Measurements from ENCODE around the gene INPP5B. TPM values are rescaled to one million over a fixed set of nuclear protein-coding genes. Genes with fewer than 3 reads are reported as not detected.

The INPP5B gene
- total RNA-seq, 4 donors from 2014 or later: 6.2 to 20.4 (median 13.7) TPM

DNA sequence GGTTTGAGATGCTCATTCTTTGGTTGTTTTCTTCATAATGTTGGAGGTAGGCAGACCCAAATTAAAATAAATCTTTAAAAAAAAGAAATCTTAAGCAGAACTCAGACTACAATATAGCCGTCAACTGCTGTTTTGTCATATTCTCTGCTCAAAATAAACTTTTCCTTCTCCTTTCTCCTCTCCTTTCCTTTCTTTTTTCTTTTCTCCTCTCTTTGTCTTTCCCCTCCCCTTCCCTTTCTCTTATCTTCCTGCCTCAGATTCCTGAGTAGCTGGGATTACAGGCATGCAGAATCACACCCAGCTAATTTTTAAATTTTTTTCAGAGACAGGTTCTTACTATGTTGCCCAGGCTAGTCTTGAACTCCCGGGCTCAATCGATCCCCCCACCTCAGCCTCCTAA lies 62.7 kb downstream of the INPP5B start:
- 85 to 90% methylated on average over 3 of the region's 3 CpGs for WGBS, 2 donors
- intact Hi-C loops (cut with DNase I): no loop called here
- no peak for TF ChIP-seq POLR2A (IDR thresholded peaks at IDR 0.05)
- TF ChIP-seq, protein P1, sequence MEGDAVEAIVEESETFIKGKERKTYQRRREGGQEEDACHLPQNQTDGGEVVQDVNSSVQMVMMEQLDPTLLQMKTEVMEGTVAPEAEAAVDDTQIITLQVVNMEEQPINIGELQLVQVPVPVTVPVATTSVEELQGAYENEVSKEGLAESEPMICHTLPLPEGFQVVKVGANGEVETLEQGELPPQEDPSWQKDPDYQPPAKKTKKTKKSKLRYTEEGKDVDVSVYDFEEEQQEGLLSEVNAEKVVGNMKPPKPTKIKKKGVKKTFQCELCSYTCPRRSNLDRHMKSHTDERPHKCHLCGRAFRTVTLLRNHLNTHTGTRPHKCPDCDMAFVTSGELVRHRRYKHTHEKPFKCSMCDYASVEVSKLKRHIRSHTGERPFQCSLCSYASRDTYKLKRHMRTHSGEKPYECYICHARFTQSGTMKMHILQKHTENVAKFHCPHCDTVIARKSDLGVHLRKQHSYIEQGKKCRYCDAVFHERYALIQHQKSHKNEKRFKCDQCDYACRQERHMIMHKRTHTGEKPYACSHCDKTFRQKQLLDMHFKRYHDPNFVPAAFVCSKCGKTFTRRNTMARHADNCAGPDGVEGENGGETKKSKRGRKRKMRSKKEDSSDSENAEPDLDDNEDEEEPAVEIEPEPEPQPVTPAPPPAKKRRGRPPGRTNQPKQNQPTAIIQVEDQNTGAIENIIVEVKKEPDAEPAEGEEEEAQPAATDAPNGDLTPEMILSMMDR (IDR thresholded peaks at IDR 0.05): no peak

DNA sequence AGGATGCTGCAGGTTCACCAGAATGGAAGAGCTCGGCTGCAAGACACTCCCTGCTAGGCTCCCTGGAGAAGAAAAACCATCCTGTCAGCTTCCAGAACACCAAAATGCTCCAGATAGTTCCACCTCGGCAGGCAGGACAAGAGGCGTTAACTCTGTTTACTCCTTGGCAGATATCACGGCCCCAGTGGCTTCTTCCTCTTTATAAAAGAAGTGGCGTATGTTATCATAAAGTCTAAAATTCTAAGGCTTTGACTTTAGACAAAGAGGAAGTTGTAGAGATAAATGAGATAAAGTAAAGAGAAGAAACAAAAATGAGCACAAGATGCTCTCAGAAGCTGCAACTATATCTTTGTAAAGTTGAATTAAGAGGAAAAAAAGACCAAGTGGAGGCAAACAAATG lies 63.2 kb downstream of the INPP5B start:
- Histone ChIP-seq H3K27ac (no peak overlapping the region), H3K36me3 (peaks cover 8 to 100% (median 44%) of the 10 kb centered on the region in 3 donors), H3K4me3 (no peak overlapping the region), H3K27me3 (no peaks in the 10 kb centered on the region), H3K4me1 (no peaks in the 10 kb centered on the region), H3K9me3 (no peaks in the 10 kb centered on the region)
- no peak for TF ChIP-seq POLR2A (IDR thresholded peaks at IDR 0.05)
- TF ChIP-seq, protein P1 (IDR thresholded peaks at IDR 0.05): no peak
- 74 to 84% methylated on average over 5 of the region's 5 CpGs for WGBS, 2 donors
- intact Hi-C loops (cut with DNase I): no loop called here
- no peak for DNase-seq

More for the DNA sequence above, 62.7 kb downstream of the INPP5B start:
- no peak overlapping the region for H3K4me3 ChIP-seq
- peaks cover 8 to 100% (median 44%) of the 10 kb centered on the region in 3 donors for H3K36me3 ChIP-seq
- H3K27me3 ChIP-seq: no peaks in the 10 kb centered on the region
- no peak for DNase-seq
- no peaks in the 10 kb centered on the region for H3K4me1 ChIP-seq
- no peaks in the 10 kb centered on the region for H3K9me3 ChIP-seq
- no peak overlapping the region for H3K27ac ChIP-seq

- no peak for DNase-seq
- intact Hi-C loops (cut with DNase I): no loop called here
- Histone ChIP-seq H3K4me3 (no peak overlapping the region), H3K4me1 (no peaks in the 10 kb centered on the region), H3K9me3 (no peaks in the 10 kb centered on the region), H3K36me3 (peaks cover 14 to 97% (median 31%) of the 10 kb centered on the region in 3 donors), H3K27me3 (no peaks in the 10 kb centered on the region), H3K27ac (no peak overlapping the region)
- 90% methylated on average over 4 of the region's 4 CpGs for WGBS, 2 donors
- TF ChIP-seq POLR2A (IDR thresholded peaks at IDR 0.05): no peak
- TF ChIP-seq, protein P1 (IDR thresholded peaks at IDR 0.05): no peak
Measured at GRCh38 chr1:37879865-37880264, 67.0 kb downstream of the INPP5B start.

- no peak overlapping the region for H3K27ac ChIP-seq
- H3K27me3 ChIP-seq: no peaks in the 10 kb centered on the region
- WGBS, 2 donors: 71 to 91% methylated on average over 2 to 3 of the region's 6 CpGs
- intact Hi-C loops (cut with DNase I): no loop called here
- H3K4me1 ChIP-seq: peaks cover 0 to 5% (median 0%) of the 10 kb centered on the region in 3 donors
- DNase-seq: no peak
- H3K36me3 ChIP-seq: peaks cover 14 to 97% (median 36%) of the 10 kb centered on the region in 3 donors
- H3K9me3 ChIP-seq: no peaks in the 10 kb centered on the region
- no peak overlapping the region for H3K4me3 ChIP-seq
- TF ChIP-seq POLR2A (IDR thresholded peaks at IDR 0.05): no peak
- TF ChIP-seq, protein P1 (IDR thresholded peaks at IDR 0.05): no peak
Measured at GRCh38 chr1:37878071-37878470, 68.8 kb downstream of the INPP5B start.

GRCh38 chr1:37875833-37876232 lies 71.0 kb downstream of the INPP5B start:
- H3K36me3 ChIP-seq: peaks cover 8 to 96% (median 29%) of the 10 kb centered on the region in 3 donors
- H3K27me3 ChIP-seq: no peaks in the 10 kb centered on the region
- no peak for TF ChIP-seq POLR2A (IDR thresholded peaks at IDR 0.05)
- TF ChIP-seq, protein P1 (IDR thresholded peaks at IDR 0.05): peak in 2 of 6 experiments; percentile 10 to 33
- intact Hi-C loops (cut with DNase I): no loop called here
- H3K4me3 ChIP-seq: no peak overlapping the region
- H3K9me3 ChIP-seq: no peaks in the 10 kb centered on the region
- DNase-seq: no peak
- H3K4me1 ChIP-seq: peaks cover 0 to 11% (median 0%) of the 10 kb centered on the region in 3 donors
- no peak overlapping the region for H3K27ac ChIP-seq
- WGBS, 2 donors: 87 to 100% methylated on average over 1 of the region's 1 CpG
